OCI-LY3 (cell line): Measurements from ENCODE around the gene YWHAB.
A peak's percentile ranks its signal among the peaks of the same experiment; 100 is the strongest.

Source experiments
- H2AFZ ChIP-seq: fragments of 200-600, 300-600 bp; shearing (Covaris generic); 2 replicates; pipeline ENCODE4 v1.6.0; 2014; ENCODE audit warnings: antibody characterized with exemption, low read depth, low read length
- H3K27ac ChIP-seq: fragments of 200-600, 300-600 bp; sonication (generic); 2 replicates; pipeline ENCODE4 v1.5.1; 2014; ENCODE audit warnings: mild to moderate bottlenecking, low read length, moderate library complexity, mixed read lengths
- H3K27me3 ChIP-seq: fragments of 200-600, 300-600 bp; sonication (generic); 2 replicates; pipeline ENCODE4 v1.6.1; 2014; ENCODE audit warnings: low read depth, low read length, mixed read lengths
- H3K36me3 ChIP-seq: fragments of 200-600, 300-600 bp; sonication (generic); replicated peaks from 2 replicates; pipeline ENCODE3; 2014; ENCODE audit warnings: low read depth, low read length, mixed read lengths
- H3K4me1 ChIP-seq: fragments of 300-600, 200-600 bp; sonication (generic); 2 replicates; pipeline ENCODE4 v1.6.1; 2014; ENCODE audit warnings: low read length, mixed read lengths
- H3K4me2 ChIP-seq: fragments of 200-600, 300-600 bp; sonication (generic); 2 replicates; pipeline ENCODE4 v1.6.1; 2014; ENCODE audit warnings: low read length, mixed read lengths
- H3K4me3 ChIP-seq: fragments of 300-600, 200-600 bp; sonication (generic); 2 replicates; pipeline ENCODE4 v1.5.1; 2014; ENCODE audit warnings: antibody characterized with exemption, mild to moderate bottlenecking, low read length, moderate library complexity
- H3K79me2 ChIP-seq: fragments of 300-600, 200-600 bp; shearing (Covaris generic); 2 replicates; pipeline ENCODE4 v1.6.1; 2014; ENCODE audit warnings: mild to moderate bottlenecking, low read length, mixed read lengths
- H3K9ac ChIP-seq: fragments of 300-600, 200-600 bp; shearing (Covaris generic); 2 replicates; pipeline ENCODE4 v1.6.0; 2014; ENCODE audit warnings: mild to moderate bottlenecking, low read length, moderate library complexity
- H3K9me3 ChIP-seq: fragments of 200-600, 300-600 bp; shearing (Covaris generic); 2 replicates; pipeline ENCODE4 v1.6.1; 2014; ENCODE audit warnings: low read length, mixed read lengths; ENCODE audit not compliant: insufficient read depth
- H4K20me1 ChIP-seq: fragments of 200-600, 300-600 bp; sonication (generic); 2 replicates; pipeline ENCODE4 v1.6.1; 2016; ENCODE audit warnings: low read length, mixed read lengths; ENCODE audit not compliant: insufficient read depth
- EZH2phosphoT487 ChIP-seq: fragments of 200-600 bp; shearing (Covaris generic); IDR thresholded peaks from 2 replicates; pipeline ENCODE4 v1.6.1; 2018; ENCODE audit warnings: antibody characterized with exemption, mixed run types, low read depth
- TF ChIP-seq, protein P1 (sequence below): fragments of 200-600, 300-600 bp; sonication (generic); IDR thresholded peaks from 2 replicates; pipeline ENCODE4 v1.5.1; 2014; ENCODE audit warnings: antibody characterized with exemption, low read length, low read depth

YWHAB gene

DNA sequence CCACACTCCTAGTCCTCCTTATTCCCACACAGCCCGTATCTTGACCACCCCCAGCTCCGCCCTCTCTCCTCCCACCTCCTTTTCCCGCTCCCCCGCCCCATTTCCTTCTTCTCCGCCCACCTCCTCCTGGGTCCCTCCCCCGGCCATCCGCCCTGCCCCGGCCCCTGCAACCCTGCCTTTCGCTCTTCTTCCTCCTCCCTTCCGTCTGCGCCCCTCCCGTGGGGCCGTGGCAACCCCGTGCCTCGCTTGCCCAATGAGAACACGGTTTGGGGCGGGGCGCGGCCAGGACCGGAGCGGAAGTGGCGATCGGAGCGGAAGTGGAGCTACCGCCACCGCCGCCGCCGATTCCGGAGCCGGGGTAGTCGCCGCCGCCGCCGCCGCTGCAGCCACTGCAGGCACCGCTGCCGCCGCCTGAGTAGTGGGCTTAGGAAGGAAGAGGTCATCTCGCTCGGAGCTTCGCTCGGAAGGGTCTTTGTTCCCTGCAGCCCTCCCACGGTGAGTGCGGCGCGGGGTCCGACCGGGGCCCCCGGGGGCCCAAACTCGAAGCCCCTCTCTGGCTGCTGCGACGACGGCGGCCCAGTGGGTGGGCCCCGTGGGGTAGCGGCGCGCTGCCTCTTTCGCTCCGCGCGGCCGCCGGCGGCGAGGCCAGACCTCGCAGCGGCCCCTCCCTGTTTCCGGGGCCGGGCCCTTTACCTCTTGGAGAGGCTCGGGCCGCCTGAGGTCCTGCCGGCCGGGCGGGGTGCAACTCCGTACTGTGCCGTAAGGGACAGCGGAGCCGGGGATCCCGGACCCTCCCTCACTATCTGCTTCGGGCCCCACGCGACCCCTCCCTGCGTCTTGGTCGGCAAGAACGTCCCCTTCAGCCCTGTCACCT lies at the start of gene YWHAB:
Gene YWHAB, plus strand, starts transcription at position 314 of the 874 bp plus-strand sequence. CDS start 15,829 bp downstream, outside the sequence.
- Histone ChIP-seq H3K4me1 (peaks cover 33% of the 10 kb centered on the region), H3K27me3 (no peaks in the 10 kb centered on the region), H3K36me3 (peaks cover 22% of the 10 kb centered on the region), H4K20me1 (peaks cover 44% of the 10 kb centered on the region), H3K79me2 (peaks cover 51% of the 10 kb centered on the region), H3K4me2 (peak within 1 kb of the TSS; percentile 94), H3K4me3 (peak within 1 kb of the TSS; percentile 83), H3K9me3 (no peaks in the 10 kb centered on the region), H3K27ac (peak within 1 kb of the TSS; percentile 76), H2AFZ (peak within 1 kb of the TSS; percentile 56), H3K9ac (peak within 1 kb of the TSS; percentile 90)
- TF ChIP-seq EZH2phosphoT487 = no peak
- TF ChIP-seq, protein P1, sequence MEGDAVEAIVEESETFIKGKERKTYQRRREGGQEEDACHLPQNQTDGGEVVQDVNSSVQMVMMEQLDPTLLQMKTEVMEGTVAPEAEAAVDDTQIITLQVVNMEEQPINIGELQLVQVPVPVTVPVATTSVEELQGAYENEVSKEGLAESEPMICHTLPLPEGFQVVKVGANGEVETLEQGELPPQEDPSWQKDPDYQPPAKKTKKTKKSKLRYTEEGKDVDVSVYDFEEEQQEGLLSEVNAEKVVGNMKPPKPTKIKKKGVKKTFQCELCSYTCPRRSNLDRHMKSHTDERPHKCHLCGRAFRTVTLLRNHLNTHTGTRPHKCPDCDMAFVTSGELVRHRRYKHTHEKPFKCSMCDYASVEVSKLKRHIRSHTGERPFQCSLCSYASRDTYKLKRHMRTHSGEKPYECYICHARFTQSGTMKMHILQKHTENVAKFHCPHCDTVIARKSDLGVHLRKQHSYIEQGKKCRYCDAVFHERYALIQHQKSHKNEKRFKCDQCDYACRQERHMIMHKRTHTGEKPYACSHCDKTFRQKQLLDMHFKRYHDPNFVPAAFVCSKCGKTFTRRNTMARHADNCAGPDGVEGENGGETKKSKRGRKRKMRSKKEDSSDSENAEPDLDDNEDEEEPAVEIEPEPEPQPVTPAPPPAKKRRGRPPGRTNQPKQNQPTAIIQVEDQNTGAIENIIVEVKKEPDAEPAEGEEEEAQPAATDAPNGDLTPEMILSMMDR = no peak

DNA sequence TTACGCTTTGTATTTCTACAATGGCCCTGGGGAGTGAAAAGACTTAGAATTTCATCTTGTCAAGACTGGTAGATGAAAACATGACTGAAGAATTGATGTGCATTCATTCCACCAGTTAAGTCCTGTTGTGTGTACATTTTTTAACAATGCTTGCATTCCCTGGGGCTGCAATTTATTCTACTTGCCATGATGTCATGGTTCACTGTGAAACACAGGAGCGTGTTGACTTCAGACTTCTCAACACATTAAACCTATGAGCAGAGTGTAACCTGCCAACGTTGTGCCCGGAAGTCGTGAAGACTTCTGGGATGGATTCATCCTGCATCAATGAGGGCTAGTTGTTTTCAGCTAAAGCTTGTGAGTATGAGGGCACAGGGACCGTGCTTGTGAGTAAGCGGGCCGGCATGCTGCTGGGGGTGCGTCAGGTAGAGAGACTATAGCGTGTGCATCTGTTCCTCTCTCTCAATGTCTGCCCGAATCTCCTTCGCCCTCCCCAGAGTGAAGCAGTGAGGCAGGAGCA lies 48.8 kb upstream of the YWHAB start:
- Histone ChIP-seq H3K79me2 (no peaks in the 10 kb centered on the region), H3K36me3 (no peaks in the 10 kb centered on the region), H4K20me1 (no peaks in the 10 kb centered on the region; the same call in 1 of the 2 replicates), H3K27ac (no peak overlapping the region), H3K4me1 (no peaks in the 10 kb centered on the region), H3K9me3 (no peaks in the 10 kb centered on the region), H3K9ac (no peak overlapping the region), H3K27me3 (peaks cover 67% of the 10 kb centered on the region), H3K4me2 (no peak overlapping the region), H2AFZ (no peak overlapping the region), H3K4me3 (no peak overlapping the region)
- no peak for TF ChIP-seq EZH2phosphoT487
- TF ChIP-seq, protein P1 = no peak

DNA sequence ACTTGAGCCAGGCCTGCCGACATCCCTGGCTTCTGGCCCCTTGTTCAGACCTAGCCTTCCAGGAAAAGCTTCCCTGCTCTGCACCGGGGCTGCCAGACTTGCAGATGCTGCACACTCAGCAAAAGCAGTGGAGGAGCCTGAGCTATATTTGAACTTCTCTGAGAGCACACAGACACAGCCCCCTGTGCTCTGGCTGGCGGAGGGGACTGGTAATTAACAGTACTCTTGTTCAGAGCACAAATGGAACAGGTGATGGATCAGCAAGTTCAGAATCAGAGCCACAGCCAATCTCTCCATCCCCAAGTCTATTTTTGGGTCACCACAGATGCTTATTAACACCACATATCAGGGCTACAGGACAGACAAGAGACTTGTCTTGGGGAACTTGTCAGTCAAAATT lies 47.6 kb upstream of the YWHAB start:
- H3K4me2 ChIP-seq = no peak overlapping the region
- TF ChIP-seq, protein P1 = no peak
- no peak for TF ChIP-seq EZH2phosphoT487
- H3K4me1 ChIP-seq = no peaks in the 10 kb centered on the region
- no peak overlapping the region for H3K4me3 ChIP-seq
- H2AFZ ChIP-seq = no peak overlapping the region
- peaks cover 64% of the 10 kb centered on the region for H3K27me3 ChIP-seq
- no peak overlapping the region for H3K27ac ChIP-seq
- no peaks in the 10 kb centered on the region for H3K79me2 ChIP-seq
- H4K20me1 ChIP-seq = no peaks in the 10 kb centered on the region; the same call in 1 of the 2 replicates
- no peaks in the 10 kb centered on the region for H3K36me3 ChIP-seq
- no peaks in the 10 kb centered on the region for H3K9me3 ChIP-seq
- no peak overlapping the region for H3K9ac ChIP-seq

DNA sequence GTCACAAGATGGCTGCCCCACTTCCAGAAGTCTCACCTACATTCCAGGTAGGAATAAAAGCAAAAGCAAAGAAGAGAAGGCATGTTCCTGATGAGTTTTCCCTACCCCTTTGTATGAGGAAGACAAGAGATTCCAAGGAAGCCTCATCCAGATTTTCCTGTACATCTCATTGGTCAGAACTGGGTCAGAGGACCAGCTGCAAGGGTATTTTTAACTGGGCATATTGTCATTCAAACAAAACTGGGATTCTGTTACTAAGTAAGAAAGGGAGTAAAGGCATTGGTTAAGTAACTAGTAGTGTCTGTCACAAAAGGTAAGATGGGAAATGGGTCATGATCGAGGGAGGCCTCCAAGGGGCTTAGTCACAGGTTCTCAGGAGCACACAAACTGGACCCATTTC lies 47.0 kb upstream of the YWHAB start:
- H3K79me2 ChIP-seq = no peaks in the 10 kb centered on the region
- H3K4me3 ChIP-seq = no peak overlapping the region
- H3K9ac ChIP-seq = no peak overlapping the region
- no peak overlapping the region for H3K27ac ChIP-seq
- no peaks in the 10 kb centered on the region for H3K36me3 ChIP-seq
- TF ChIP-seq, protein P1 = no peak
- TF ChIP-seq EZH2phosphoT487 = no peak
- no peaks in the 10 kb centered on the region for H3K4me1 ChIP-seq
- H3K9me3 ChIP-seq = no peaks in the 10 kb centered on the region
- no peak overlapping the region for H3K4me2 ChIP-seq
- no peak overlapping the region for H2AFZ ChIP-seq
- no peaks in the 10 kb centered on the region; the same call in 1 of the 2 replicates for H4K20me1 ChIP-seq
- H3K27me3 ChIP-seq = peaks cover 65% of the 10 kb centered on the region
